ENCODE measurements around the gene SLC25A45. TPM values are rescaled to one million over a fixed set of nuclear protein-coding genes. Genes with fewer than 3 reads are reported as not detected.

SLC25A45 gene
- total and polyA plus RNA-seq, 7 donors = 3.7 to 18.5 (median 7.0) TPM

GRCh38 chr11:65426839-65427690, 44.6 kb upstream of the SLC25A45 start:
- no peak for TF ChIP-seq CTCF (IDR thresholded peaks at IDR 0.05)
- H3K36me3 ChIP-seq (ENCODE audit: insufficient read depth in 1 of 2, low read depth in 1 of 2) = peaks cover 0 to 84% of the 10 kb centered on the region in 2 donors
- H3K9me3 ChIP-seq = no peaks in the 10 kb centered on the region
- H3K27ac ChIP-seq = peak overlapping the region; percentile 100
- no peaks in the 10 kb centered on the region for H3K27me3 ChIP-seq (ENCODE audit: insufficient read depth in 3 of 3, low read length in 2 of 3)
- peak overlapping the region; percentile 86 for H3K4me3 ChIP-seq
- peaks cover 22% of the 10 kb centered on the region for H3K4me1 ChIP-seq
- peak; percentile 39 to 67 for DNase-seq
- peak; percentile 10 to 13 (median 12) for ATAC-seq
- WGBS, 3 donors = 1 to 5% (median 3%) methylated on average over 10 of the region's 10 CpGs
- intact Hi-C loops (cut with DNase I) = no loop called here

GRCh38 chr11:65425971-65426838, 43.8 kb upstream of the SLC25A45 start:
- intact Hi-C loops (cut with DNase I) = loop anchor here in 1 of 2 donors (1.0 kb wide), 1 partner anchor 12 kb away; no protein-coding TSS in a partner anchor
- DNase-seq = no peak
- H3K4me1 ChIP-seq = peaks cover 18% of the 10 kb centered on the region

GRCh38 chr11:65425105-65425970, 42.9 kb upstream of the SLC25A45 start:
- no peaks in the 10 kb centered on the region for H3K9me3 ChIP-seq
- peak overlapping the region; percentile 100 for H3K27ac ChIP-seq
- H3K4me1 ChIP-seq = peaks cover 17% of the 10 kb centered on the region
- intact Hi-C loops (cut with DNase I) = loop anchor here in 1 of 2 donors (1.0 kb wide), 1 partner anchor 13 kb away; no protein-coding TSS in a partner anchor
- TF ChIP-seq CTCF (IDR thresholded peaks at IDR 0.05) = peak; percentile 6
- ATAC-seq = no peak
- no peaks in the 10 kb centered on the region for H3K27me3 ChIP-seq (ENCODE audit: insufficient read depth in 3 of 3, low read length in 2 of 3)
- no peak for DNase-seq
- 0 to 2% (median 0%) methylated on average over 9 of the region's 9 CpGs for WGBS, 3 donors
- H3K36me3 ChIP-seq (ENCODE audit: insufficient read depth in 1 of 2, low read depth in 1 of 2) = peaks cover 0 to 66% of the 10 kb centered on the region in 2 donors
- H3K4me3 ChIP-seq = peak overlapping the region; percentile 86

More at GRCh38 chr11:65425971-65426838, 43.8 kb upstream of the SLC25A45 start:
- WGBS, 3 donors = 0 to 1% (median 0%) methylated on average over 9 of the region's 9 CpGs
- Histone ChIP-seq H3K9me3 (no peaks in the 10 kb centered on the region), H3K27me3 (ENCODE audit: insufficient read depth in 3 of 3, low read length in 2 of 3) (no peaks in the 10 kb centered on the region), H3K36me3 (ENCODE audit: insufficient read depth in 1 of 2, low read depth in 1 of 2) (peaks cover 0 to 75% of the 10 kb centered on the region in 2 donors), H3K4me3 (peak overlapping the region; percentile 86), H3K27ac (peak overlapping the region; percentile 100)
- ATAC-seq = peak in 2 of 4 donors; percentile 3 to 10
- no peak for TF ChIP-seq CTCF (IDR thresholded peaks at IDR 0.05)
